Stimulated activated CD8-positive, alpha-beta memory T cell treated with anti-CD3 and anti-CD28 coated beads, Interleukin-15, amount 100 ng/mL, for 1 hour (primary cell): Measurements from ENCODE around the gene BAIAP2L1.

ENCODE experiments used
- DNase-seq: peaks from one replicate; pipeline ENCODE4 v3.0.0-alpha.2; 2020; ENCODE audit warnings: low read depth

BAIAP2L1 gene

GRCh38 chr7:98358706-98359105 lies 42.2 kb downstream of the BAIAP2L1 start:
- no peak for DNase-seq

- no peak for DNase-seq
Observed at GRCh38 chr7:98357751-98358161, 43.1 kb downstream of the BAIAP2L1 start.

- DNase-seq, result no peak
Observed at GRCh38 chr7:98355250-98355538, 45.7 kb downstream of the BAIAP2L1 start.

- no peak for DNase-seq
Observed at GRCh38 chr7:98354511-98355249, 46.2 kb downstream of the BAIAP2L1 start.

GRCh38 chr7:98354052-98354451 lies 46.8 kb downstream of the BAIAP2L1 start:
- DNase-seq, result no peak

- no peak for DNase-seq
Observed at GRCh38 chr7:98352621-98353020, 48.3 kb downstream of the BAIAP2L1 start.

GRCh38 chr7:98351136-98351535 lies 49.8 kb downstream of the BAIAP2L1 start:
- no peak for DNase-seq

GRCh38 chr7:98348726-98349474 lies 52.0 kb downstream of the BAIAP2L1 start:
- no peak for DNase-seq

- DNase-seq, result no peak
Observed at GRCh38 chr7:98346515-98347069, 54.3 kb downstream of the BAIAP2L1 start.

GRCh38 chr7:98341106-98341505 lies 59.8 kb downstream of the BAIAP2L1 start:
- DNase-seq, result no peak

GRCh38 chr7:98339043-98339442 lies 61.8 kb downstream of the BAIAP2L1 start:
- no peak for DNase-seq

GRCh38 chr7:98338441-98338840 lies 62.4 kb downstream of the BAIAP2L1 start:
- no peak for DNase-seq

- DNase-seq, result no peak
Observed at GRCh38 chr7:98335411-98335977, 65.4 kb downstream of the BAIAP2L1 start.

- DNase-seq, result no peak
Observed at GRCh38 chr7:98334081-98334480, 66.8 kb downstream of the BAIAP2L1 start.

GRCh38 chr7:98330926-98331529 lies 69.9 kb downstream of the BAIAP2L1 start:
- no peak for DNase-seq

GRCh38 chr7:98329791-98330373 lies 71.0 kb downstream of the BAIAP2L1 start:
- DNase-seq, result no peak

- no peak for DNase-seq
Observed at GRCh38 chr7:98329100-98329790, 71.6 kb downstream of the BAIAP2L1 start.

- no peak for DNase-seq
Observed at GRCh38 chr7:98324782-98325181, 76.1 kb downstream of the BAIAP2L1 start.

- DNase-seq, result no peak
Observed at GRCh38 chr7:98323597-98324322, 77.1 kb downstream of the BAIAP2L1 start.

GRCh38 chr7:98322331-98323270 lies 78.3 kb downstream of the BAIAP2L1 start:
- DNase-seq, result no peak
